Fibroblast of mammary gland (primary cell): ENCODE data around the gene FILIP1L.

ENCODE experiments used
- DNase-seq: peaks from one replicate; pipeline ENCODE4 v3.0.0-alpha.2; 2010; ENCODE audit warnings: low read depth
- H3K4me3 ChIP-seq: 2 replicates; pipeline ENCODE4 v1.5.1; 2011; ENCODE audit warnings: low read depth, mild to moderate bottlenecking, low read length, moderate library complexity; ENCODE audit not compliant: control insufficient read depth
- CTCF ChIP-seq: conservative IDR thresholded peaks from 2 replicates; pipeline ENCODE4 v1.5.1; 2011; ENCODE audit warnings: low read depth, low read length, inconsistent platforms; ENCODE audit not compliant: control insufficient read depth, insufficient read depth

FILIP1L gene

GRCh38 chr3:99915906-99916432 lies 198.3 kb downstream of the FILIP1L start:
- TF ChIP-seq CTCF = no peak
- no peak overlapping the region for H3K4me3 ChIP-seq
- DNase-seq = no peak

- no peak overlapping the region for H3K4me3 ChIP-seq
- TF ChIP-seq CTCF = no peak
- DNase-seq = no peak
Observed at GRCh38 chr3:99911433-99911832, 202.9 kb downstream of the FILIP1L start.

- no peak for DNase-seq
- H3K4me3 ChIP-seq = no peak overlapping the region
- TF ChIP-seq CTCF = no peak
Observed at GRCh38 chr3:99910752-99911290, 203.5 kb downstream of the FILIP1L start.

GRCh38 chr3:99909714-99910495 lies 204.4 kb downstream of the FILIP1L start:
- H3K4me3 ChIP-seq = no peak overlapping the region
- no peak for TF ChIP-seq CTCF
- peak; percentile 81 for DNase-seq

GRCh38 chr3:99907959-99908544 lies 206.2 kb downstream of the FILIP1L start:
- no peak for DNase-seq
- H3K4me3 ChIP-seq = no peak overlapping the region
- no peak for TF ChIP-seq CTCF

GRCh38 chr3:99903869-99904268 lies 210.4 kb downstream of the FILIP1L start:
- DNase-seq = no peak
- no peak overlapping the region for H3K4me3 ChIP-seq
- no peak for TF ChIP-seq CTCF
